Astrocyte of the spinal cord (primary cell): ENCODE measurements around the gene LIN37.

Experiments used
- DNase-seq: peaks from one replicate; pipeline ENCODE4 v3.0.0; 2011; ENCODE audit warnings: low read depth, low spot score
- H3K4me3 ChIP-seq: 2 replicates; pipeline ENCODE4 v1.5.1; 2011; ENCODE audit warnings: low read depth, mild to moderate bottlenecking, low read length, moderate library complexity
- in situ Hi-C: cut with HindIII; loops from 2 replicates; pipeline ENCODE4 v1.10.0; 2017; ENCODE audit warnings: low sequenced_read_pairs
- TF ChIP-seq, protein P1 (sequence below): IDR thresholded peaks from 2 replicates; pipeline ENCODE4 v1.5.1; 2012; ENCODE audit warnings: low read depth, mild to moderate bottlenecking, low read length, inconsistent platforms

The LIN37 gene

GRCh38 chr19:35775298-35776101, 27.1 kb downstream of the LIN37 start, which contains the start of gene ARHGAP33:
Gene ARHGAP33 (plus strand): TSS chr19:35775564. CDS start chr19:35775659, 95 bp downstream.
- H3K4me3 ChIP-seq, result peak within 1 kb of the TSS; percentile 70
- in situ Hi-C loops, result no loop called here
- TF ChIP-seq, protein P1, sequence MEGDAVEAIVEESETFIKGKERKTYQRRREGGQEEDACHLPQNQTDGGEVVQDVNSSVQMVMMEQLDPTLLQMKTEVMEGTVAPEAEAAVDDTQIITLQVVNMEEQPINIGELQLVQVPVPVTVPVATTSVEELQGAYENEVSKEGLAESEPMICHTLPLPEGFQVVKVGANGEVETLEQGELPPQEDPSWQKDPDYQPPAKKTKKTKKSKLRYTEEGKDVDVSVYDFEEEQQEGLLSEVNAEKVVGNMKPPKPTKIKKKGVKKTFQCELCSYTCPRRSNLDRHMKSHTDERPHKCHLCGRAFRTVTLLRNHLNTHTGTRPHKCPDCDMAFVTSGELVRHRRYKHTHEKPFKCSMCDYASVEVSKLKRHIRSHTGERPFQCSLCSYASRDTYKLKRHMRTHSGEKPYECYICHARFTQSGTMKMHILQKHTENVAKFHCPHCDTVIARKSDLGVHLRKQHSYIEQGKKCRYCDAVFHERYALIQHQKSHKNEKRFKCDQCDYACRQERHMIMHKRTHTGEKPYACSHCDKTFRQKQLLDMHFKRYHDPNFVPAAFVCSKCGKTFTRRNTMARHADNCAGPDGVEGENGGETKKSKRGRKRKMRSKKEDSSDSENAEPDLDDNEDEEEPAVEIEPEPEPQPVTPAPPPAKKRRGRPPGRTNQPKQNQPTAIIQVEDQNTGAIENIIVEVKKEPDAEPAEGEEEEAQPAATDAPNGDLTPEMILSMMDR, result no peak
- DNase-seq, result peak; percentile 96

DNA sequence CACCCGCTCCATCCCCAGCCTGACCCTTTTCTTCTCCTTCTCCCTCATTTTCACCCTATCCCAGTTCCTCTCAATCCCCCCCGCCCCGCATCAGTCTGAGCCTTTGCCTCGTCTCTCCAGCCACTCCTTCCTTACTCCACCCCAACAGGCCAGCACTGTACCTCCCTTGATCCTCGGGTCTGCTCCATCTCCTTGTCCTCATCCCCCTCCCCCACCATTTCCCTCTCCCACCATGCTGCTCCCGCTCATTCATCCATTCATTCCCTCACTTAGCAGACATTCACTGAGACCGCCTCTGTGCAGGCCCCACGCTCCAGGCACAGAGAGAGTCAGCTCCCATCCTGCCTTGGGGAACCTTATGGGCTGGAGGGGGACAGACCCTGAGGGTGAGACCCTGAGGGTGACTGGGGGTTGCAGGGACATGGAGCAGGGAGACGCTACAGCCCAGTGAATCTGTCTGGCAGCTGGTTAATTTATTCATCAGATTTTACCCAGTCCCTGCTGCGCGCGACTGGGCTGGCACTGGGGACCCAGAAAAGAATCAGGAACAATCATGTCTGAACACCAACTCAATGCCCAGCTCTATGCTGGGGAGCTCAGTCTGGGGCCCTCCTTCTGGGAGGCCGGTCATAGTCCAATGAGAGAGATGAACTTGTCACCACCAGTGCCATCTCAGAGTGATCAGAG, 27.9 kb downstream of the LIN37 start:
- TF ChIP-seq, protein P1, result no peak
- in situ Hi-C loops, result no loop called here
- H3K4me3 ChIP-seq, result peak overlapping the region; percentile 70
- DNase-seq, result no peak

DNA sequence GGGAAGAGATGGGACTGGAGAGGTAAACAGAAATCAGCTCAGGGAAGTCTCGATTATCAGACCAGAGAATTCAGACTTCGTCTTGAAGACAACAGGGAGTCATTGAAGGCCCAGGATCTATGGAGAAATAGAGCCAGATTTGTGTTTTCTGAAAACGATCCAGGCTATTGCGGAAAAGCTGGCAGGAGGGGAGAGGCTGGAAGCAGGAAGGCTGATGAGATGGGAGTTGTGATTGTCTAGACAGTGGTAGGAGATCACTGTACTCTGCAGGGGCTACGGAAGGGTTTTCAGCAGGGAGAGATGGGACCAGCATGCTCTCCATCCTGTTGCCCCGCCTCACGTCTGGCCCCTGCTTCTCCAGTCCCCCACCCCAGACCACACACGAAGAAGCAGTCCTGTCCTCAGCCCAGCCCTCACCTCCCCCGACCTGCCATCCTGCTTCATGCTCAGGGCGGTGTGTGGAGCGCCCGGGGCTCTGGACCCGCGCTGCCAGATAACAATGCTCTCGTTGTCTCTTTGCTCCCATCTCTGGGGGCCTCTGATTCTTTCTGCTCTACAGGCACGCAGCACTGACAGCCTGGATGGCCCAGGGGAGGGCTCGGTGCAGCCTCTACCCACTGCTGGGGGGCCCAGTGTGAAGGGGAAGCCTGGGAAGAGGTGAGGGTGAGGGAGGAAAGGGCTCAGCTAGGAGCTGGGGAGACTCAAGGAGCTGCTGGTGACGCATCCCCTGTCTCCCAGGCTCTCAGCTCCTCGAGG, 28.9 kb downstream of the LIN37 start:
- H3K4me3 ChIP-seq, result no peak overlapping the region
- TF ChIP-seq, protein P1, result no peak
- in situ Hi-C loops, result no loop called here
- DNase-seq, result no peak

- in situ Hi-C loops, result no loop called here
- TF ChIP-seq, protein P1, result no peak
- no peak overlapping the region for H3K4me3 ChIP-seq
- no peak for DNase-seq
Observed at GRCh38 chr19:35777961-35778360, 29.6 kb downstream of the LIN37 start.

DNA sequence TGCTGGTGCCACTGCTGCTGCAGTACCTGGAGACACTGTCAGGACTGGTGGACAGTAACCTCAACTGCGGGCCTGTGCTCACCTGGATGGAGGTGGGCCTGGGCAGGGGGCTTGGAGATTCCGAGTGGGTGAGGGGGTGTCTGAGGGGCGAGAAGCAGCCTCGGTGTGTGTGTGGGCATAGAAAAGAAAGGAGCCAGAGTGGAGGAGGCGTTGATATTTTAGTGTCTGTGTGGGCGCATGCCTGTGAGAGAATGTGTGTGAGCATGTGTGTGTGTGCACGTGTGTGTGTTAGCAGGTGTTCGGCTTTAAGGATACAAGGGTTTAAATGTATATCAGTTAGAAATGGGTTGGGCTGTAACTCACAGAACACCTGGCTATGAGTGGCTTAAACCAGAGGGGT, 30.7 kb downstream of the LIN37 start:
- DNase-seq, result no peak
- TF ChIP-seq, protein P1, result no peak
- in situ Hi-C loops, result no loop called here
- no peak overlapping the region for H3K4me3 ChIP-seq

GRCh38 chr19:35780058-35780457, 31.7 kb downstream of the LIN37 start:
- no peak overlapping the region for H3K4me3 ChIP-seq
- TF ChIP-seq, protein P1, result no peak
- in situ Hi-C loops, result no loop called here
- no peak for DNase-seq
